Endothelial cell of umbilical vein (primary cell): Measurements from ENCODE around the gene FAM221A. TPM values are rescaled to one million over a fixed set of nuclear protein-coding genes. Genes with fewer than 3 reads are reported as not detected.

ENCODE experiments used
- BruUV-seq: library from RNA; stranded (reverse); fragments of 400-500 nt; replicated peaks from 2 replicates; lab custom pipeline; 2021; lab: Mats Ljungman, UMichigan
- CTCF ChIA-PET: fragments of 300-600, 350-600 bp; sonication (Branson Sonifier 250); formaldehyde crosslinking; loops from one replicate; lab custom pipeline; 2021; ENCODE audit warnings: antibody characterized with exemption, inconsistent platforms; lab: Charles Lee
- POLR2A ChIA-PET: fragments of 300-600, 350-600 bp; sonication (Branson Sonifier 250); formaldehyde crosslinking; loops from one replicate; lab custom pipeline; 2021; ENCODE audit warnings: antibody characterized with exemption, inconsistent platforms; lab: Charles Lee
- DNase-seq: peaks from one replicate; pipeline ENCODE4 v3.0.0-alpha.2; 2011; ENCODE audit warnings: low read depth, low spot score
- FAIRE-seq: peaks from 2 replicates; lab custom pipeline; 2011; peaks lifted over from hg19 to GRCh38; lab: Jason Lieb, UNC
- H2AFZ ChIP-seq: 2 replicates; pipeline ENCODE4 v1.6.0; 2012; ENCODE audit warnings: low read depth, low read length, control low read depth, inconsistent platforms
- H3K27ac ChIP-seq: 2 replicates; pipeline ENCODE4 v1.5.1; 2011; ENCODE audit warnings: low read depth, mild to moderate bottlenecking, control low read depth, low read length, moderate library complexity; ENCODE audit not compliant: insufficient read depth
- H3K27me3 ChIP-seq, 2 experiments: 2 replicates each; pipeline versions ENCODE4 v1.6.0 to v1.6.1; 2011; ENCODE audit warnings: low read length in 2 of 2, mixed read lengths in 1 of 2; ENCODE audit not compliant: control insufficient read depth in 2 of 2, insufficient read depth in 2 of 2
- H3K36me3 ChIP-seq, 2 experiments: 2 replicates in 1 of 2; 3 replicates in 1 of 2; pipeline ENCODE4 v1.5.1; 2011; ENCODE audit warnings: low read length in 2 of 2, mild to moderate bottlenecking in 1 of 2, moderate library complexity in 1 of 2; ENCODE audit not compliant: control insufficient read depth in 2 of 2, insufficient read depth in 2 of 2; ENCODE audit errors: extremely low read depth in 1 of 2
- H3K4me1 ChIP-seq: 3 replicates; pipeline ENCODE4 v1.5.1; 2011; ENCODE audit warnings: mild to moderate bottlenecking, low read length; ENCODE audit not compliant: control insufficient read depth, insufficient read depth; ENCODE audit errors: extremely low read depth
- H3K4me2 ChIP-seq: 2 replicates; pipeline ENCODE4 v1.6.1; 2011; ENCODE audit warnings: low read length, control low read depth, mixed read lengths; ENCODE audit not compliant: insufficient read depth
- H3K4me3 ChIP-seq, 3 experiments: fragments of 200-600 bp in 1 of 3; sonication (generic), shearing (Covaris generic) in 1 of 3; replicated peaks in 1 of 3; 2 replicates each; pipeline ENCODE4 v1.5.1; 2011 to 2016; ENCODE audit warnings: control low read depth in 3 of 3, low read length in 3 of 3, mild to moderate bottlenecking in 2 of 3, inconsistent platforms in 1 of 3, low read depth in 1 of 3, moderate library complexity in 1 of 3; ENCODE audit not compliant: insufficient read depth in 1 of 3
- H3K79me2 ChIP-seq: 2 replicates; pipeline ENCODE4 v1.6.0; 2012; ENCODE audit warnings: low read length, inconsistent platforms; ENCODE audit not compliant: control insufficient read depth, insufficient read depth
- H3K9ac ChIP-seq: replicated peaks from 2 replicates; pipeline ENCODE3; 2011; ENCODE audit warnings: low read length, control low read depth; ENCODE audit not compliant: insufficient read depth; ENCODE audit errors: extremely low read depth
- H3K9me1 ChIP-seq: replicated peaks from 3 replicates; pipeline ENCODE4 v1.6.0; 2011; ENCODE audit warnings: mild to moderate bottlenecking, low read length; ENCODE audit not compliant: control insufficient read depth, insufficient read depth; ENCODE audit errors: extremely low read depth
- H3K9me3 ChIP-seq: replicated peaks from 2 replicates; pipeline ENCODE4 v1.5.1; 2012; ENCODE audit warnings: low read length, inconsistent platforms; ENCODE audit not compliant: control insufficient read depth, insufficient read depth
- H4K20me1 ChIP-seq: replicated peaks from 2 replicates; pipeline ENCODE3; 2011; ENCODE audit warnings: mild to moderate bottlenecking, low read length; ENCODE audit not compliant: control insufficient read depth, insufficient read depth; ENCODE audit errors: extremely low read depth
- EZH2 ChIP-seq: IDR thresholded peaks from 2 replicates; pipeline ENCODE4 v1.6.1; 2012; ENCODE audit warnings: borderline replicate concordance, low read depth, mild to moderate bottlenecking, moderate library complexity, low read length, inconsistent platforms; ENCODE audit not compliant: severe bottlenecking
- FOS ChIP-seq: IDR thresholded peaks from 2 replicates; pipeline ENCODE4 v1.6.1; 2011; ENCODE audit warnings: mild to moderate bottlenecking, low read length, moderate library complexity, borderline replicate concordance; ENCODE audit not compliant: insufficient read depth
- GATA2 ChIP-seq: IDR thresholded peaks from 2 replicates; pipeline ENCODE4 v1.7.0; 2011; ENCODE audit warnings: low read depth, mild to moderate bottlenecking, moderate library complexity, mixed read lengths, low read length; ENCODE audit not compliant: insufficient read length, insufficient read depth
- JUN ChIP-seq: IDR thresholded peaks from 2 replicates; pipeline ENCODE4 v1.6.1; 2011; ENCODE audit warnings: borderline replicate concordance, low read depth; ENCODE audit not compliant: insufficient read length, insufficient read depth
- MYC ChIP-seq: IDR thresholded peaks from one replicate; pipeline ENCODE4 v1.6.1; 2011; ENCODE audit warnings: mild to moderate bottlenecking, low read depth, low read length
- POLR2A ChIP-seq: IDR thresholded peaks from 2 replicates; pipeline ENCODE4 v1.6.1; 2012; ENCODE audit warnings: low read depth, mild to moderate bottlenecking, control low read depth, low read length
- POLR2AphosphoS5 ChIP-seq: IDR thresholded peaks from 2 replicates; pipeline ENCODE4 v1.6.1; 2012; ENCODE audit warnings: low read depth, mild to moderate bottlenecking, control low read depth, low read length, moderate library complexity; ENCODE audit not compliant: insufficient read depth
- dilution Hi-C: fragments of 300-500 bp; cut with MboI; formaldehyde crosslinking; loops from one replicate; pipeline ENCODE4 v1.15.0; 2019; ENCODE audit warnings: low sequenced_read_pairs; ENCODE audit not compliant: extremely low pct_ligation_motif_present
- intact Hi-C: fragments of 100-400 bp; cut with micrococcal nuclease; formaldehyde crosslinking; loops from one replicate; pipeline ENCODE4 v1.10.0; 2022
- polyA plus RNA-seq, 4 experiments: library from polyadenylated mRNA; depleted of rRNA in 3 of 4; stranded (reverse) in 3 of 4; unstranded in 1 of 4; fragments of >200 nt; gene quantifications; 2 replicates each; pipeline versions ENCODE4 v1.2.1 to v1.2.3, GENCODE V29; 2011 to 2012; ENCODE audit warnings: missing spikeins in 1 of 4
- total RNA-seq: library from RNA; stranded (reverse); gene quantifications from 2 replicates; pipeline ENCODE4 v1.2.3, GENCODE V29; 2021
- TF ChIP-seq, protein P1 (sequence below): IDR thresholded peaks from 2 replicates; pipeline ENCODE4 v1.6.1; 2011; ENCODE audit not compliant: insufficient read depth, insufficient read length
- TF ChIP-seq, protein P2 (sequence below), 2 donors: IDR thresholded peaks; 1 replicate in 1 of 2; 2 replicates in 1 of 2; pipeline ENCODE4 v1.5.1; 2011; ENCODE audit warnings: low read length in 2 of 2, mild to moderate bottlenecking in 2 of 2, moderate library complexity in 2 of 2, control low read depth in 1 of 2, inconsistent platforms in 1 of 2, low read depth in 1 of 2; ENCODE audit not compliant: insufficient read depth in 1 of 2; ENCODE audit errors: extremely low read depth in 1 of 2

The FAM221A gene
- total and polyA plus RNA-seq, 2 donors (not counting 3 experiments of a cell fraction or from before 2014, with no cell fraction given): 8.1 to 9.4 TPM

DNA sequence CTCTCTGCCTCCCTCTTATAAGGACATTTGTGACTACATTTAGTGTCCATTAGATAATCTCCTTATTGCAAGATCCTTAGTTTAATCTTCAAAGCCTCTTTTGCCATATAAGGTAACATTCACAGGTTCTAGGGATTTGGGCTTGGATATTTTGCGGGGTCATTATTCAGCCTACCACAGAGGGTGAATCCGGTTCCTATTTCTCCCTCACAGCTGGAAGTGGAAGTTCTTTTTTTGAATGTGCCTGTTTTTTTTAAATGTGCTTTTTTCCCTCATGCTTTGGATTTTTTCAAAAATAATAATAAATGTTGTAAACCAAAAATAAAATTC lies 17.1 kb upstream of the FAM221A start:
- no peaks in the 10 kb centered on the region for H3K36me3 ChIP-seq
- no peaks in the 10 kb centered on the region for H3K9me1 ChIP-seq
- H4K20me1 ChIP-seq: no peaks in the 10 kb centered on the region
- H3K4me1 ChIP-seq: no peaks in the 10 kb centered on the region
- intact Hi-C loops (no loop called here), dilution Hi-C loops (no loop called here)
- FAIRE-seq (no peak), DNase-seq (no peak)
- H2AFZ ChIP-seq: no peak overlapping the region
- H3K27ac ChIP-seq: no peak overlapping the region
- H3K9me3 ChIP-seq: no peaks in the 10 kb centered on the region
- POLR2A ChIA-PET: no interaction called here
- H3K4me3 ChIP-seq: no peak overlapping the region
- TF ChIP-seq MYC: no peak
- TF ChIP-seq, protein P1, sequence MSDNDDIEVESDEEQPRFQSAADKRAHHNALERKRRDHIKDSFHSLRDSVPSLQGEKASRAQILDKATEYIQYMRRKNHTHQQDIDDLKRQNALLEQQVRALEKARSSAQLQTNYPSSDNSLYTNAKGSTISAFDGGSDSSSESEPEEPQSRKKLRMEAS: no peak
- no peak for TF ChIP-seq POLR2A
- TF ChIP-seq JUN: no peak
- no peak for TF ChIP-seq EZH2
- TF ChIP-seq FOS: no peak
- no peak for TF ChIP-seq POLR2AphosphoS5
- TF ChIP-seq GATA2: no peak
- TF ChIP-seq, protein P2, sequence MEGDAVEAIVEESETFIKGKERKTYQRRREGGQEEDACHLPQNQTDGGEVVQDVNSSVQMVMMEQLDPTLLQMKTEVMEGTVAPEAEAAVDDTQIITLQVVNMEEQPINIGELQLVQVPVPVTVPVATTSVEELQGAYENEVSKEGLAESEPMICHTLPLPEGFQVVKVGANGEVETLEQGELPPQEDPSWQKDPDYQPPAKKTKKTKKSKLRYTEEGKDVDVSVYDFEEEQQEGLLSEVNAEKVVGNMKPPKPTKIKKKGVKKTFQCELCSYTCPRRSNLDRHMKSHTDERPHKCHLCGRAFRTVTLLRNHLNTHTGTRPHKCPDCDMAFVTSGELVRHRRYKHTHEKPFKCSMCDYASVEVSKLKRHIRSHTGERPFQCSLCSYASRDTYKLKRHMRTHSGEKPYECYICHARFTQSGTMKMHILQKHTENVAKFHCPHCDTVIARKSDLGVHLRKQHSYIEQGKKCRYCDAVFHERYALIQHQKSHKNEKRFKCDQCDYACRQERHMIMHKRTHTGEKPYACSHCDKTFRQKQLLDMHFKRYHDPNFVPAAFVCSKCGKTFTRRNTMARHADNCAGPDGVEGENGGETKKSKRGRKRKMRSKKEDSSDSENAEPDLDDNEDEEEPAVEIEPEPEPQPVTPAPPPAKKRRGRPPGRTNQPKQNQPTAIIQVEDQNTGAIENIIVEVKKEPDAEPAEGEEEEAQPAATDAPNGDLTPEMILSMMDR (IDR thresholded peaks at IDR 0.05; ENCODE audit: extremely low read depth in 1 of 2, insufficient read depth in 1 of 2, low read depth in 1 of 2, low read length in 2 of 2): no peak
- BruUV-seq: no TSS peak
- no peak overlapping the region for H3K9ac ChIP-seq
- no peak overlapping the region for H3K4me2 ChIP-seq
- CTCF ChIA-PET: interaction anchor here (0.8 to 1.7 kb wide), 2 partner anchors 34 to 116 kb away, joined by 4 to 7 read pairs; no protein-coding TSS in a partner anchor
- no peaks in the 10 kb centered on the region for H3K79me2 ChIP-seq
- peaks cover 0 to 3% of the 10 kb centered on the region in 2 experiments for H3K27me3 ChIP-seq
